Neural crest cell (in vitro differentiated cells): ENCODE measurements around the gene PGRMC2. TPM values are rescaled to one million over a fixed set of nuclear protein-coding genes. Genes with fewer than 3 reads are reported as not detected.

ENCODE experiments used
- DNase-seq: peaks from one replicate; pipeline ENCODE4 v3.0.0; 2021; ENCODE audit warnings: low read depth, mixed read lengths, low spot score
- H3K27ac Mint-ChIP-seq: one replicate; pipeline ENCODE4 v1.8.0; 2021; ENCODE audit warnings: mild to moderate bottlenecking, mixed read lengths; ENCODE audit not compliant: unreplicated experiment
- H3K27me3 Mint-ChIP-seq: 2 replicates; pipeline ENCODE4 v1.8.0; 2021; ENCODE audit warnings: low read depth, mild to moderate bottlenecking, mixed read lengths
- H3K36me3 Mint-ChIP-seq: 2 replicates; pipeline ENCODE4 v1.8.0; 2021; ENCODE audit warnings: low read depth, mild to moderate bottlenecking, mixed read lengths
- H3K4me1 Mint-ChIP-seq: 2 replicates; pipeline ENCODE4 v1.8.0; 2021; ENCODE audit warnings: mixed read lengths
- H3K4me3 Mint-ChIP-seq: one replicate; pipeline ENCODE4 v1.8.0; 2021; ENCODE audit warnings: mild to moderate bottlenecking, mixed read lengths
- H3K9me3 Mint-ChIP-seq: 2 replicates; pipeline ENCODE4 v1.8.0; 2021; ENCODE audit warnings: mixed read lengths
- total RNA-seq: library from RNA; stranded (reverse); gene quantifications from 2 replicates; pipeline ENCODE4 v1.2.1, GENCODE V29; 2021
- TF ChIP-seq, protein P1 (sequence below): fragments of 200-600 bp; sonication (generic); conservative IDR thresholded peaks from 2 replicates; pipeline ENCODE4 v1.5.0; 2021; ENCODE audit warnings: antibody characterized with exemption, mild to moderate bottlenecking

The PGRMC2 gene
- total RNA-seq, 1 donor from 2014 or later: 51.2 TPM

DNA sequence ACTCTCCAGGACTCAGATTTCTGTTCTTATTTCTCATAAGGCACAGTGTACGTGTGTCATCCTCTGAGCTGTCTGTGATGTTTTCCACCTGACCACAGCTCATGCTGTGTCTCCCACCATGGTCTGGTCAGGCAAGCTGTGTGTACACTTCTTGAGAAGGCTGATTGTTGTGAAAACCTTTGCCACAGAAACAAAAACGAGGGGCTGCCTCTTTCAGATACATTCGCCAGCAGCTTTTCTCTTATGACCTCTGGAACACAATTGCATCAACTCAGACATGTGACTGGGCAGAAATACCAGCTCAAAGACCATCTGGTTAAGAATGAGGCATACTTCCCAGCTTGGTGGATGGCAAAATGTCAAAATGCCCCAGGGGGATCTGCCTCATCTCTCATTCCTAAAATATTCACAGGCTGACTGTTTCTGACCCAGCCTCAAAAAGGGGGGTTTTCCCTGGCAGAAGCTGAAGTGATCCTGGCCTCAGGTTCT, 46.1 kb downstream of the PGRMC2 start:
- H3K4me1 Mint-ChIP-seq: peaks cover 14% of the 10 kb centered on the region
- peaks cover 13% of the 10 kb centered on the region for H3K36me3 Mint-ChIP-seq
- no peak for DNase-seq
- TF ChIP-seq, protein P1, sequence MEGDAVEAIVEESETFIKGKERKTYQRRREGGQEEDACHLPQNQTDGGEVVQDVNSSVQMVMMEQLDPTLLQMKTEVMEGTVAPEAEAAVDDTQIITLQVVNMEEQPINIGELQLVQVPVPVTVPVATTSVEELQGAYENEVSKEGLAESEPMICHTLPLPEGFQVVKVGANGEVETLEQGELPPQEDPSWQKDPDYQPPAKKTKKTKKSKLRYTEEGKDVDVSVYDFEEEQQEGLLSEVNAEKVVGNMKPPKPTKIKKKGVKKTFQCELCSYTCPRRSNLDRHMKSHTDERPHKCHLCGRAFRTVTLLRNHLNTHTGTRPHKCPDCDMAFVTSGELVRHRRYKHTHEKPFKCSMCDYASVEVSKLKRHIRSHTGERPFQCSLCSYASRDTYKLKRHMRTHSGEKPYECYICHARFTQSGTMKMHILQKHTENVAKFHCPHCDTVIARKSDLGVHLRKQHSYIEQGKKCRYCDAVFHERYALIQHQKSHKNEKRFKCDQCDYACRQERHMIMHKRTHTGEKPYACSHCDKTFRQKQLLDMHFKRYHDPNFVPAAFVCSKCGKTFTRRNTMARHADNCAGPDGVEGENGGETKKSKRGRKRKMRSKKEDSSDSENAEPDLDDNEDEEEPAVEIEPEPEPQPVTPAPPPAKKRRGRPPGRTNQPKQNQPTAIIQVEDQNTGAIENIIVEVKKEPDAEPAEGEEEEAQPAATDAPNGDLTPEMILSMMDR: no peak
- peaks cover 11% of the 10 kb centered on the region for H3K9me3 Mint-ChIP-seq
- peak overlapping the region; percentile 21 for H3K27ac Mint-ChIP-seq
- H3K4me3 Mint-ChIP-seq: no peak overlapping the region
- H3K27me3 Mint-ChIP-seq: no peaks in the 10 kb centered on the region

DNA sequence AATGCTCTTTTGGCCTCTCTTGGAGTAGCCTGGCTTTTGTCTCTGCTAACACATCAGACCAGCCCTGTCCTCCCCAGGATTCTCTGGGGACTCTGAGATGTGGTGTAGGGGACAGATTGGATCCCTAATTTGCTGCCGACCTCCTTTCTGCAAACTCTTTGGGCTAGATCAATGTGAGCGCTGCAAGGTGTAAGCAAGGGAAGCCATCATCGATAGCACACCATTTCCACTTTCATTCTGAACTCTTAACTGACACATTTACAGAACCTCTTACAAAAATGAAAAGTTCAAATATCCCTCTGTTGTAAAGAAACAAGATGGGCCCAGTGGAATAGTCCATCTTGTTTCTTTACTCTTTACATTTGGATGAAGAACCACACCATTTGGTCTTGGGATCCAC, 46.6 kb downstream of the PGRMC2 start:
- H3K27me3 Mint-ChIP-seq: no peaks in the 10 kb centered on the region
- no peak for DNase-seq
- peaks cover 9% of the 10 kb centered on the region for H3K36me3 Mint-ChIP-seq
- H3K9me3 Mint-ChIP-seq: peaks cover 8% of the 10 kb centered on the region
- TF ChIP-seq, protein P1: no peak
- H3K4me3 Mint-ChIP-seq: no peak overlapping the region
- H3K4me1 Mint-ChIP-seq: peaks cover 14% of the 10 kb centered on the region
- no peak overlapping the region for H3K27ac Mint-ChIP-seq

DNA sequence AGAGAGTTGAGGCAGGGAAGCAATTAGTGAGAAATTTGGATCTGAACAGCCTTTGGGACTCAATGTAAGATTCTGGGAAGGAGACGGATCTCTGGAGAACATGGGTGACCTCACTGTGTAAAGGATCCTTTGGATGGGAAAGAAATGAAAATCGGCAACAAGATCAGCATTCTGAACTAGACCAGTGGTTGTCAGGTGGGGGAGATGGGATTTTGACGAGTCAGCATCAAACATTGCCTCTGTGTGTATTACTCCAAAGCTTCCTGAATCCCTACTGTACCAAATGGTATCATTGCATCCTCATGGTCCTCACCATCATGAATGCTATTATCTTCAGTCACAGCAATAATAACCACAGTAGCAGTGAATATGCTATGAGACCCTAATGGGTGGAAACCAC, 52.8 kb downstream of the PGRMC2 start:
- no peak for DNase-seq
- TF ChIP-seq, protein P1: no peak
- H3K4me3 Mint-ChIP-seq: no peak overlapping the region
- peaks cover 13% of the 10 kb centered on the region for H3K9me3 Mint-ChIP-seq
- H3K4me1 Mint-ChIP-seq: no peaks in the 10 kb centered on the region
- no peak overlapping the region for H3K27ac Mint-ChIP-seq
- no peaks in the 10 kb centered on the region for H3K27me3 Mint-ChIP-seq
- H3K36me3 Mint-ChIP-seq: peaks cover 2% of the 10 kb centered on the region

DNA sequence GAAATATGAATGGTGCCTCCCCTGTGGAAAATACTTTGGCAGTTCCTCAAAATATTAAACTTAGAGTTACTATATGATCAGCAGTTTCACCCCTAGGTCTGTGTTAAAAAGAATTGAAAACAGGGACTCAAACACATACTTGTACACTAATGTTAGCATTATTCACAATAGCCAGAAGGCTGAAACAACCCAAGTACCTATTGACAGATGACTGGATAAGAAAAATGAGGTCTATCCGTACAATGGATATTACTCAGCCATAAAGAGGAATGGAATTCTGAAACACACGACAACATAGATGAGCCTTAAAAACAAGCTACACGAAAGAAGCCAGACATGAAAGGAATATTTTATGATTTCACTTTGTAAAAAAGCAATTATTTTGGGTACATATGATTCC, 54.9 kb downstream of the PGRMC2 start:
- no peak for DNase-seq
- H3K27ac Mint-ChIP-seq: no peak overlapping the region
- no peaks in the 10 kb centered on the region for H3K27me3 Mint-ChIP-seq
- H3K4me1 Mint-ChIP-seq: peaks cover 13% of the 10 kb centered on the region
- H3K4me3 Mint-ChIP-seq: no peak overlapping the region
- H3K9me3 Mint-ChIP-seq: peaks cover 14% of the 10 kb centered on the region
- peaks cover 2% of the 10 kb centered on the region for H3K36me3 Mint-ChIP-seq
- TF ChIP-seq, protein P1: no peak

DNA sequence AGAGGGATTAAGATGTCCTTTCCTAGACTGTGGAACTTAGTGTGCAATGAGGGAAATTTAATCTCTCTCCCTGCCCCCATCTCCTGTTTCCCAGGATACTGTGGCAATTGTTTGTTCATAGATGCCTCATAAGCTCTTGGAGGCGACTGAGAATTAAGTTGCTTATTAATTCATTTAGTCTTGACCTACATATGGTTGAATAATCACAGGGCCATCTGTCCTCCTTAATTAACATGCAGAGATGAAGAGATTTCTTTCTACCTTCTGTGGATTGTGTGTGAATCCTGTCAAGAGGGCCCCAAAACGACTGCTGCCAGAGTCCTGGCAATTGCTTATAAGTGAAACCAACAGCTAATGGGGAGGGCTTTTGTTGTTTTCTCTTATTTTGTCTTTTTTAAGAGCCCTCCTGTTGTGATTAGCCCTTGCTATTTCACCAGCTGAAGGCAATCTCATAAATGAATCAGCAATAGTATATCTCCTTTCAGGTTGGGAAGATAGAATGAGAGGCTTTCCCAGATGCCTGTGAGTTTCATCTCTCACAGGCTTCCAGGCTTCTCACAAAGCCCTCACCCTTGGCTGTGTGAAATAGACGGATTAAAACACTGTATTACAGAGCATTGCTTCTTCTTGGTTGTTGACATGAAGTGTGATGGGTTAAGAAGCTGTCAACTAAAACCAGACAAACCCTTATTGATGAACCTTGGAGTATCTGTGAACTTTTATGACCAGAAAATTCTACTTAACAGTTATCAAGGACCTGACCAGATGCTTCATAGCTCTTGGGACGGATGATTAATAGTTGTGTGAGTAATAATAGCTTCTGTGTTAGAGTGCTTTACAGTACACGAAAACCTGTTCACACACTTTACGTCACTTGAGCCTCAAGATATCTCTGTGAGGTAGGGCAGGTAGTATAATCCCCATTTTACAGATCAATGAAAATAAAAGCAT, 58.5 kb downstream of the PGRMC2 start:
- Mint-ChIP-seq H3K36me3 (no peaks in the 10 kb centered on the region), H3K27me3 (no peaks in the 10 kb centered on the region), H3K4me1 (peaks cover 15% of the 10 kb centered on the region), H3K27ac (no peak overlapping the region), H3K9me3 (peaks cover 7% of the 10 kb centered on the region), H3K4me3 (no peak overlapping the region)
- TF ChIP-seq, protein P1: no peak
- no peak for DNase-seq
